HG02642 (cell line): ENCODE data around the gene AFAP1L2.

ENCODE experiments used
- ATAC-seq: cut with Tn5 transposase; IDR thresholded peaks from one replicate; pipeline ENCODE4 v1.9.1; 2021; ENCODE audit warnings: mild to moderate bottlenecking; ENCODE audit not compliant: unreplicated experiment, poor library complexity

The AFAP1L2 gene

DNA sequence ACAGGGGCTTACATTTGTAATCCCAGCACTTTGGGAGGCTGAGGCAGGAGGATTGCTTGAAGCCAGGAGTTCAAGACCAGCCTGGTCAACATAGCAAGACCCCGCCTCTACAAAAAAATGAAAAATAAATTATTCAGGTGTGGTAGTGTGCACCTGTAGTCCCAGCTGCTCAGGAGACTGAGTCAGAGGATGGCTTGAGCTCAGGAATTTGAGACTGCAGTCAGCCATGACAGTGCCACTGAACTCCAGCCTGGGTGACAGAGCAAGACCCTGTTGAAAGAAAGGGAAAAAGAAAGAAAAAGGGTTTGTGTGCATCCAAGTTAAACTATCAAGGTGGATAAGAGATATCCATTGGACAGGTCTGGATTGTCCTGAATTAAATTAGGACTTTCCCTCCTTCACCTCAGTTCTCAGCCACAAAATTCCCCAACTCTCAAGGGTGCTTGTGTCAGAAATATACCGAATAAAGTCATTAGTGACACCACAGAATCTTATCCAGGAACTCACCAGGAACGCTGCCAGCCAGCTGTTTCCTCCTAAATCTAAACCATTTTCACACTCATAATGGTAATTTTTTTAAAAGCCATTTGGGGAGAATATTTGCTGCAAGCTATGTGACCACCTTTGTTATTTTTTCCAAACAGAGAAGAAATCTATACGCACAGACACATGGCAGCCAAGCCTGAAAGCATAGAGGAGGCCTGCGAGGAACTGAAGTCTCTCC lies 12.0 kb downstream of the AFAP1L2 start:
- no peak for ATAC-seq

DNA sequence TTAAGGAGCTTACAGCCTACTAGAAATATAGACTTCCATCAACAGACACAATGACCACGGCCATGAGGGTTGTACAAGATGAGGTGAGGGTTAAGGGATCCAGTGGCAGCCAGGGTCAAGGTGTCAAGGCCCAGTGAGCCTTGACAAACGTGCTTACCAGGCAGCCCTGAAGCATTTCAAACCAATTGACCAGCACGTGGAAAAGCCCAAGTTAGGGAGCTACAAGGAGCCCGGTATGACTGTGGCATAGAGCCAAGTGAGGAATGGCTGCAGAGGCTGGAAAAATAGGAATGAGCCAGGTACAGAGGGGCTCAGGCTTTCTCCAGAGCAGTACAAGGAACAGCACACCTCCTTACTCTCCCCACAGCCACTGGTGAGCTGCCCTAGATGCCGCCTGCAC lies 12.7 kb downstream of the AFAP1L2 start:
- no peak for ATAC-seq

DNA sequence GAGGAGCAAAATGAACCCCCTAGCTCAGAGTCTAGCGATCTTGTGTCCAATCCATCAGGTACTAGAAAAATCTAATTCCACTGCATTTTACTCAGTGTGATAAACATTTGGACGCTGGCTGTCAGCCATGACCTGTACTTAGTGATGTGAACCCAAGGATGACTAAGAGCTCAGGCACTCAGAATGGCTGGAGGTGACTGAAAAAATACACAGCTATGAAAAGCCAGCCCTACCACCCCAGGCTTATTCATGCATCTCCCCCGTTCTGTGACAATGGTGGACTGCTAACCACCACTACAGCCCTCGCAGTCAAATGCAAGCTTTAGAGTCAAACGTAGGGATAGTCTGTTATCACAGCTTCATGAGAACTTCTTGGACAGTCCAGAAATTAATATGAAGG lies 14.9 kb downstream of the AFAP1L2 start:
- no peak for ATAC-seq

DNA sequence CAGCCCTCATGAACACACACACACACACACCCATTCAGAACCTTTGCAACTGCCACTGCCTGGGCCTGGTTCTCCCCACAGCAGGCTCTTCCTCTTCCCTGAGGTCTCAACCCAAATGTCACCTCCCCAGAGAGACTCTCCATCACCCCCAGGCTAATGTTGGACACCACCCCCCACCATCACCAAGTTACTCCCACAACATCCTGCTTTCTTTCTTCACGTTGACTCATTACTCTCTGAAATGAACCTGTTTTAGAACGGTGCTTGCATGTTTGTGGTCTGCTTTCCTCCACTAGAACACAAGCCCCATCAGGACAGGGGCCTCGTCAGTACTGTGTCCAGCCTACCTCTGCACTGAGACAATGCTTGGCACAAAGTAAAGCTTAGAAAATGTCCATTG lies 16.0 kb downstream of the AFAP1L2 start:
- ATAC-seq = no peak

DNA sequence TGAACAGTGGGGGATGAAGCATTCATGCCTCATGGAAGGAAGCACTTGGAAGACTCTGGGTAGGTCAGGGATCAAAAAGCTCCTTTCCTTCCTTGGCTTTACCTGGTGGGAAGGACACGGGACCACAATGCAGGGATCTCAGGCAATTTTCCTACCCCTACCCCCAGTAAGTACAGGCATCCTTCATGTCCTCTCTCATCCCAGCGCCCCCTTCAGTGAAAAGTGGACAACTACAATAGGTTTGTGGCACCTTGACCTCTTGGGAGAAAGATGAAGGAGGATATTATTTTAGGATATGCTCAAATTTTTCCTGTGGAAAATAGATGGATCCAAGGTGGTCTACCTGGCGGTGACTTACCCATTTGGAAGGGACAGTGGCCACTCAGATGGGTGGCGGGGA lies 16.5 kb downstream of the AFAP1L2 start:
- no peak for ATAC-seq

DNA sequence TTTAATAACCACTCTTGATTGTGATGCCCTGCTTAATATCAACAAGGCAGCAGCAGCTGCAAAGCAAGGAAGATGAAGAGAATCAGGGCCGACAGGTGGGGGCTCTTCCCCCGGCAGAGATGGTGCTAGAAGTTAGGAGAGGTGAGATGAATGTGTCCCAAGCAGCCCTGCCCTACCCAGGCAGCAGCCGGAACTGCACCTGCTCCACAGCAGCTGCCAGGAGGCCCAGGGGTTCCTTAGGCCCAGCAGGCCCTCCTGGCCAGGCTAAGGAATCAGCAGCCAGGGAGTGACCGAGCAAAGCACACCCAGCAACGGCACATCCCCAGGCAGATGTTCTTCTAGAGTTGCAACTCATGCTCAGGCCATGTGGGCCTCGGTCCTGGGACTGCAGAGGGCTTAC lies 17.9 kb downstream of the AFAP1L2 start:
- no peak for ATAC-seq

DNA sequence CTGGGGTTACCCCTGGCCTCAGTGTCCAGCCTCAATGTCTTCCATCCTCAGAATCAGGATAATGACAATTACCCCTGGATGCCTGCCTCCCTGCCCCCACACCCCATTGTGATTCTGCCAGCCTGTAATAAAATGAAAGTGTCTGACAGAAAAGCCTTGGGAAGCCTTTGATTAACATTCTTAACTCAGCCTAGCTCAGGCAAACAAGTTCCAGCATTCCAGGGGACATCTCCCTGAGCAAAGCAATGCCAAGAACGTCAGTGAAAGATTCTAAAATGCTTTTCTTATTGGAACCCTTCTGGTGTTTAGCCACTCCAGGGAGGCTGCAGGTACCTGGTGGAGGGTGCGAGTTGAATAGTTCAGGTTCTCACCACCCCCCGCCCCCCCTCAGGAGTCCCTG lies 18.7 kb downstream of the AFAP1L2 start:
- no peak for ATAC-seq

DNA sequence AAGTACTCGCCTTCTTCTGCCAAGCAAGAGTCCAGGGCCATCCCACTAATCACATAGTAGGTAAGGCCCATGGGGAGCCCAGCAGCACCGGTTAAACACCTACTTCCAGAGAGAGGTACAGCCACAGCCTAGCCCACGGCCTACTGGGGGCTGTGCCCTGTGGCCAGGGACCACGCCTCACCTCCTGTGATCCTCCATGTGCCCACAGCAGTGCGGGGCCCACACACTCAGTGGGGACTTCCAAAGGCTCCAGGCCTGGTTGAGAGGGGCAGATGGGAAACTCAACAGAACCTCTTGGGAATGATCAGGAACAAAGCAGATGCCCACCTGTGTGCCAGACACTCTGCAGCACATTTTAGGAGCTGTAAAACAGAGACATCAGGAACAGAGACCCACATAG lies 19.7 kb downstream of the AFAP1L2 start:
- no peak for ATAC-seq

DNA sequence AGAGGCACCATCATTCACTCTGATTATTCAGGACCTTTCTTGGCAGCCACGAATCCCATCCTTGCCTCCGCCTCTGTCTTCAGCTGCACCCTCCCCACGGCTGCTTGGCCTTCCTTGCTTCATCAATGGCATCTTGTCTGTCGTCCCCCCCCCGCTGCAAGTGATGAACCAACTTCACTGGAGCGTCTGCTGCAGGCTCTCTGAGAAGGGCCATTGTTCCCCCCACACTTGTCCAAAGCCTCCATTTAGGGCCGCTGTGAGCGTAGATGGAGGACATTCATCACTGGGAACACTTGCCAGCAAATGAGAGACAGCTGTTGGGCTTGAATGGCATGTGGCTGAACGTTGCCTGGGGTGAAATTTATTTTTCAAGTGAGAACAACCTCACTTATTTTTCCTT lies 20.1 kb downstream of the AFAP1L2 start:
- no peak for ATAC-seq

DNA sequence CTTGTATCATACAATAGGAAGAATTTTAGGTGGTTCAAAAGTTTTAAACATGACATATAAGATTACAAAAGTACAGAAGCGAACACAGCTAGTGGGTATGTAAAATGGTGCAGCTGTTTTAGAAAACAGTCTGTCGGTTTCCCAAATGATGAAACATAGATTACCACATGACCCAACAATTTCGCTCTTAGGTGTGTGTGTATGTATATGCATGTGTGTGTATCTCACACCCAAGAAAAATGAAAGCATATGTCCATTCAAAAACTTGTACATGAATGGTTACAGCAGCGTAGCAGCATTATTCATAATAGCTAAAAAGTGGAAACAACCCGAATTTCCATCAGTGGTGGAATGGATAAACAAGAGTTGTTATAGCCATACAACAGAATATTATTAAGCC lies 23.5 kb downstream of the AFAP1L2 start:
- no peak for ATAC-seq

DNA sequence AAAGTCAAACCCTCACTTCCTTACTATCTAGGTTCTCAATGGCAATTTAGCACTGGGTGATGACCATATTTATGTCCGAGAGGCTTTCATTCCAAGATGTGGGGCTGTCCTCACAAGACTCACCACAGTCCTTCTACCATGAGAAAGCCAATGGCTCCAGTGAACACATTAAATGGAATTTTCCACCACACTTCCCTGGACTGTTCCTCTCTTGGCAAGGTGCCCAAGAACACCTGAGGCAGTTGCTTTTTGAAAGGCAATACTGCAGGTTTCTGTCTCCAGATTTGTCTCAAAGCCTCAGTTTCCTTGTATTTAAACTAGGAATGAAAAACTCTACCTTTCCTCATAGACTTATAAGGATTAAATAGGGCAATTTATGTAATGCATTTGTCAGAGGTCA lies 24.2 kb downstream of the AFAP1L2 start:
- no peak for ATAC-seq

DNA sequence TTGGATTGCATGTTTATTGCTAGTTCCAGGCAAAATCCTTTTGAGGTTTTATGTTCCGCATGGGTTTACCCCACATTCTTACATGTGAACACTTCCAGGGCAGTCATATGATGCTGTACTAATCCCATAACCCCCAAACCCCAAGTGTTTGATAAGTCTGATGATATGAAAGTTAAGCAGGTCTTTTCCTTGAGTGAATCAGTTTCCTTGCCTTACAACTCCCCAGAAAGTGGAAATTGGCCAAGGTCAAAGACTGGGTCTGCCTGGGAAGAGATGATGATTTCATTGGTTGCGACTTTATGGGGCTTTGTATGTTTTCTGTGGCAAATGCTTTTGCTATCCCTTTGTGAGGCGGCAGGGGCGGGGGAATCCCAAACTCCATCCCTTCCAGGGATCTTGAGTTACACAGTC lies 24.7 kb downstream of the AFAP1L2 start:
- no peak for ATAC-seq

DNA sequence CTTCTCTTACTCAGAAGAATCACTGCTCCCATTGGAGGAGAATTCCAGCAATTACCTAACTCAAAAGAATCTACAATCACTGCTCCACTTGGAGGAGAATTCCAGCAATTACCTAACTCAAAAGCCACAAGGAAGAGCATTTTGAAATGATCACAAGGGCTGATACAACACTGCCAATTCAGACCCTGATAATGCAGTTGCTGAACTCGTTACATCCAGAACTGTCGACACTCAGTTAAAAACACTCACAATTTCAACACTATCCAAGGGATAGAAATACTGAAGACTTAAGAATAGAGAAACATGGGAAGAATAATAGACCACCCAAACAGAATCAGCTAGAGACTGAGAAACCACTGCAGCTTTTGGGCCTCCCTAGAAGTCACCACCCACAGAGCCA lies 27.8 kb downstream of the AFAP1L2 start:
- ATAC-seq = no peak

DNA sequence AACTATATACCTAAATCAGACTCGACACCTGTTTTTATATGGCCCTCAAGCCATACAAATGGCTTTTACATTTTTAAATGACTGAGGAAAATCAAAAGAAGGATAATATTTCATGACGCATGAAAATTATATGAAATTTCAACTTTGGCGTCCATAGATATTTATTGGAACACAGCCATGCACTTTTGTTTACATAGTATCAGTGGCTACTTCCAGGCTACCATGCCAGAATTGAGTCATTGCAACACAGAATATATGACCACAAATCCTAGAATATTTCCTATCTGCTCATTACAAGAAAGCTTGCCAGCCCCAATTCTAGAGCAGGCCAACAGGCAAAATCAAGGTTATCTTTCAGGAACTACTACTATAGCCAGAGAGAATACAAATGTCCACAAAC lies 29.3 kb downstream of the AFAP1L2 start:
- no peak for ATAC-seq

DNA sequence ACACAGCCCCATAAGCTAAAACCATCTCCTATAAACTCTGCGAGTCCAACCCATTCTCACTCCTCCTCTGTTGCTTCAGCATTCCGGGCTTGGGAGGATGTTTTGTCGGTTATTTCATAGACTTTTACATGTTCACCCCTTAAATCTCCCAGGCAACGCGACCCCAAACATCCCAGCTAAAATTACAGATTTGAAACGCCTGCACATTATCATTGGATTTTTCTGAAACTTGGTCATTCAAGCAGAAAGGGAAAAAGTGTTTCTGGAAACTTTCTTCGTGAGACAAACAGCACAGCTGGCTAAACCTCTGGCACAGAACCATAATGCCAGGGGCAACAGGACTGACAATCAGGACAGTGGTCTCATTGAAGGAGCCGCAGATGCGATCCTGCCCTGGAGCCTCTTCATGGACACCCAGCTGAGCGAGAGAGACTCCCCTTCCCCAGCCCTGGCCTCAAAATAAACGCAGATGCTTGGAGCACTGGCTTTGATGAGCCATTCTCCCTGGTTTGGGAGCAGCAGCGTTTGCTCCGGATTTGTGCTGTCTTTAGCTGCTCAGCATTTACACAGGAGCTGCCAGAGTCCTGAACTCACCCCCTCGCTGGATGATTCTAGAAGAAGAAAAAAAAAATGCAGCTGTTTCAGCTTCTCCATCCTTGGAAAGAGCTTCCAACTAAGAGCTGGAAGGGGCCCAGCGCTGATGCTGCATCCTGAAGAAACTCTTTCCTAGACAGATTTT lies 30.1 kb downstream of the AFAP1L2 start:
- no peak for ATAC-seq

DNA sequence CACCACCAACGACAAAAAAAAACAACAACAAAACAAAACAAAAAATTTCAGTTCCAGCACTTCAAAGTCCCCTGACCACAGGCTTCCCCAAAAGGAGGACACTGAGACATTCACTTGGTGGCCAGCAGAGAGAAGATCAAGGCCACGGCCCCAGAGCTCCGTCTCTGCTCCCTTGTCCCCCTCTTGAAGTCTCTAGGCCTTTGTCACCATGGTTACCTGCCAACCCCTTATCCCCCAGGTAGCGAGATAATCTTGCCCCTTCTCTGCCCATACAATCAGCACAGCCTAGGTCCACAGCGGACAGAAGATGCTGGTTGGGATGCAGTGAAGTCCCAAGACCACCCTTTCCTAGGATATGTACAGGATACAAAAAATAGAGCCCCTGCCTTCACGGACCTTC lies 30.7 kb downstream of the AFAP1L2 start:
- ATAC-seq = no peak

DNA sequence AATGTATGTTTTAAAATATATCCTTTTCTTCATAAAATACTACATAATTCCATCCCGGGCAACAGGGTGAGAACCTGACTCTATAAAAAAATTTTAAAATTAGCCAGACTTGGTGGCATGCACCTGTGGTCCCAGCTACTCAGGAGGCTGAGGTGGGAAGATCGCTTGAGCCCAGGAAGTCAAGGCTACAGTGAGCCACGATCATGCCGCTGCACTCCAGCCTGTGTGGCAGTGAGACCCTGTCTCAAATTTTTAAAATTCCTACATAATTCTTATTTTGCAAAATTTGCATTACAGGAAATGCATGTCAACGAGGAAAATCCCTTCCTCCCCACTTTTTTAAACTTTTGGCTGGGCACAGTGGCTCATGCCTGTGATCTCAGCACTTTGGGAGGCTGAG lies 31.3 kb downstream of the AFAP1L2 start:
- no peak for ATAC-seq

DNA sequence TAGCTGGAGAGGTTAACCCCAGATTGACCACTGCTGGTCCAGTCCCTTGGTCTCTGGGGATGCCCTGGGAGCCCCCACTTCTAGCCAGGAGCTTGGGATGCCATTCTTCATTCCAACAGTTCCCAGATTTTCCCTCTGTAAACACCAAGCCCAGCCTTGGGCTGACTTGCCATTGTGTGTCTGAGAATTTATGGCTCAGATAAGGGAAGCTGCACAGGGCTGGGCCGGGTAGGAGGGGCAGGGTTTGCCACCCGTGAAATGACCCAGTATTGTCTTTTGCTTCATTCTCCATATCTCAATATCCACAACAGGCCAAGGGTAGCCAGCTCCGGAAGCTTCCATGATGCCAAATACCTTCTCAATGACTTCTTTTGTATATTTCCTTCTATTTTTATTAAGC lies 32.1 kb downstream of the AFAP1L2 start:
- ATAC-seq = no peak

DNA sequence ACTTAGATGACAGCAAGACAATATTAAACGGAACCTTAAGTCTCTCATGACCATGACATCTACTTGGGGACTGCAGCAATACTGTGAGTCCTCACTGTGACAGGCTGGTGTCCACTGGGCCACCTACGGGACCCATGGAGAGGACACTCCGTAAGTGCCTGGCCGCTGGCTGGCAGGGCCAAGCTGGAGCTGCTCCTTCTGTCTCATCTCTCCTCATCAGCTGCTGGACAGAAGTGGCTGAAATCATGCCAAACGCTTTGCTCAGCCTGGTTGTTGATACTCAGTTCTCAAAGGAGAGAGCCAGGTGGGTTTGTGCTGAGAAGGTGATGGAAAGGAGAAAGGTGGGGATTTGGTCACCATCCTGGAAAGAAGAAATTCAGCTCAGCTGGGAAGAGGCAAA lies 33.3 kb downstream of the AFAP1L2 start:
- no peak for ATAC-seq

DNA sequence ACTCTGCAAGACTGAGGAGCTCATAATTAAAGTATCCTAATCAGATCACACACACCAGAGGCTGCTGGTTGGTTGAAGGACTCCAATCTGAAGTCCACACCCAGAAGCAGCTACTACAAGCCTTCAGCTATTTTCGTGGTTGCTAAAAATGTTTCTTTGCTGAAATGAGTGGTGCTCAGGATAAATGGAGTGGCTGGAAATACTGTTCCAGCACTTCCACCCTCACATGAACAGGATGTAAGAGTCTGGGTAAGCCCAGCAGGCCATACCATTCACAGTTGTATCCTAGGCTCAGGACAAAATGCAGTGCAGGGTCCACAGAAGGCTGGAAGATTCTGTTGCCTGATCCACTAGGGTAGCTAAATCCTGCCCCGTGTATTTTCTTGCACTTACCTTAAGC lies 34.1 kb downstream of the AFAP1L2 start:
- ATAC-seq = no peak

DNA sequence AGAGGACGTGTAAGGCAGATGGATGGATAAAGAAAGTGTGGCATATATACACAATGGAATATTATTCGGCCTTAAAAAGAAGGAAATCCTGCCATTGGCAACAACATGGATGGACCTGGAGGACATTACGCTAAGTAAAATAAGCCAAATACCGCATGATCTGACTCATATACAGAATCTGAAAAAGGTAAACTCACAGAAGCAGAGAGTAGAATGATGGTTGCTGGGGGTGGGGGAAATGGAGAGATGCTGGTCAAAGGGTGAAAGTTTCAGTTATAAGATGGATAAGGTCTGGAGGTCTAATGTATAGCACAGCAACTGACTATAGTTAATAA lies 36.3 kb downstream of the AFAP1L2 start:
- no peak for ATAC-seq

DNA sequence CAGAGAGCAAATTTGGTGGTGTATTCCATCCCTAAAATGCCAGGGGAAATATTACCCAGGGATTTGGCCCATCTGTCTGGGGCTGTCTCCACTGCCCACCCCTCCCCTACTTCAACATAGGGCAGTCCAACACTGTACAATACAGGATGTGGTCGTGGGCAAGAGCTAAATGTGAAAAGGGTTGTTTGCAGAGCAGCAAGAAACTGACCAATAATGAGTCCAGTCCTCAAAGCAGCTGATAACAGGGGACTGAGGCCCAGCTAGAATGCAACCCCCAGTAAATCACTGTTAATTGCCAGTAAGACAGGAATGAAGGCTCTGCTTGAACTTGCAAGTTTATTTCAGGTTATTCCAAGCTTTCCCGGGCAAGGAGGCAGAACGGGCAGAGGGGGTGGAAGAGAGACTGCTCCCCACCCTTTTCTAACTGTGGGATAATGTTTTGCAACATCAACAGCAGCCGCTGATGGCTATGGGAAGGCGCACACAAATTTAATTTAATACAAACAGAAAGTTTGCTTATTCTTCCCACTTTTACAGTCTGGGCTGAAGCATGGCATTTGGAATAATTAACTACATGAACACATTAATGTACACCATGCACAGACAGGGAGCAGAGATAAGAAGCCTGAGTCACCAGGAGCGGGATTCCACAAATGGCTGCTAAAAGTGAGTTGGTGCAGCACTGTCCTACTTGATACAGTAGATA lies 36.8 kb downstream of the AFAP1L2 start:
- no peak for ATAC-seq
